ENCODE measurements around the gene ANGPTL1.
"Not testable (repeated sequence)": the region's sequence is repeated elsewhere in the genome, so short reads cannot be mapped to it uniquely, and the experiment has no call there.

ANGPTL1 gene

GRCh38 chr1:178864326-178864725 lies 6.6 kb downstream of the ANGPTL1 start:
- no peak for DNase-seq (ENCODE audit: low read depth)

DNA sequence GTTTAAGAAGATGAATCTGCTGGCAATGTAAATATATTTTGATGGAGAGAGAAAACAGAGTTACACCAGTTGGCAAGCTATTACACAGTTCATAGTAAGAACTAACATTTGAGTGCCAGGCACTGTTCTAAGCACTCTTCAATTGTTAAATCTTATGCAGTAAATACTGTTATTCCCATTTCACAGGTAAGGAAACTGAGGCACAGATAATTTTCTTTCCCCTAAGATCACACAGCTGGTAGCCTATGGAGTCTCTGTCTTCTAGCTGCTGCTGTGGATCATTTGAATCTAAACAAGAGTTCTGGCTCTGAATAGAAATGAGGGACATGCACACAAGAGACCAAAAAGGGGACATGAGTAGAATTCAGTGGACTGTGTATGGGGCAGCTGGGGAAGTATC lies 8.0 kb downstream of the ANGPTL1 start:
- DNase-seq (ENCODE audit: low read depth): no peak

GRCh38 chr1:178862416-178862815 lies 8.5 kb downstream of the ANGPTL1 start:
- no peak for DNase-seq (ENCODE audit: low read depth)

GRCh38 chr1:178857126-178857525 lies 13.8 kb downstream of the ANGPTL1 start:
- no peak for DNase-seq (ENCODE audit: low read depth)

GRCh38 chr1:178849918-178850317 lies 21.0 kb downstream of the ANGPTL1 start:
- no peak for DNase-seq (ENCODE audit: low read depth)

DNA sequence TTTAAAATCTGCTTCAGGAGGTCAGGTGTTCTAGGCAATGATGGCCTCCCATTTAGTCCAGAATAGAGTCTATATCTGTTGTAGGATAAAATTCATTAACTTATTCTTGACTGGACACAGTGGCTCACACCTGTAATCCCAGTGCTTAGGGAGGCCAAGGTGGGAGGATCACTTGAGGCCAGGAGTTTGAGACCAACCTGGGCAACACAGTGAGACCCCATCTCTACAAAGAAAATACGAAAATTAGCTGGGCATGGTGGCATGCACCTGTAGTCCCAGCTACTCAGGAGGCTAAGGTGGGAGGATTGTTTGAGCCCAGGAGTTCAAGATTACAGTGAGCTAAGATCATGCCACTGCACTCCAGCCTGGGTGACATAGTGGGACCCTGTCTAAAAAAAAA lies 23.0 kb downstream of the ANGPTL1 start:
- not testable (repeated sequence) for DNase-seq (ENCODE audit: low read depth)

GRCh38 chr1:178847396-178847849 lies 23.5 kb downstream of the ANGPTL1 start:
- no peak for DNase-seq (ENCODE audit: low read depth)

- DNase-seq (ENCODE audit: low read depth): no peak
These were observed 24.6 kb downstream of the ANGPTL1 start for GRCh38 chr1:178846306-178846705.

DNA sequence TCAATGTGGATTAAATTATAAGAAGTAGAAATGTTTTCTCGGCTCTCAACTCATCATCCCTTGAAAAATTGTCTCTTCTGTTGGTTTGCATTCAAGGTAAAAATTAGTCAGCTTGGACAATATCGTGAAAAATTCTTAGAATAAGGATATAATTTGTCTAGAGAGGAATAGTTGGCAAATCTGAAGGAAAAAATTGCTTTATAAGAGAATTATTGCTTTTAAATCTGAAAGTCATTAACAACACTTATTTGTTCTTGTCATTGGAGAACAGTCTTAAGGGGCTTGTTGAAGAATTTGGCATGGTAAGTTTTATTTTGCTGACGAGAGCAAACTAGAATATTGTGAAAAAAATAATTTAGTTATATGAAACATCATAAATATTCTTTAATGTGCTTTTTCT lies 26.4 kb downstream of the ANGPTL1 start:
- no peak for DNase-seq (ENCODE audit: low read depth)

GRCh38 chr1:178825167-178825566 lies 45.7 kb downstream of the ANGPTL1 start:
- no peak for DNase-seq (ENCODE audit: low read depth)

DNA sequence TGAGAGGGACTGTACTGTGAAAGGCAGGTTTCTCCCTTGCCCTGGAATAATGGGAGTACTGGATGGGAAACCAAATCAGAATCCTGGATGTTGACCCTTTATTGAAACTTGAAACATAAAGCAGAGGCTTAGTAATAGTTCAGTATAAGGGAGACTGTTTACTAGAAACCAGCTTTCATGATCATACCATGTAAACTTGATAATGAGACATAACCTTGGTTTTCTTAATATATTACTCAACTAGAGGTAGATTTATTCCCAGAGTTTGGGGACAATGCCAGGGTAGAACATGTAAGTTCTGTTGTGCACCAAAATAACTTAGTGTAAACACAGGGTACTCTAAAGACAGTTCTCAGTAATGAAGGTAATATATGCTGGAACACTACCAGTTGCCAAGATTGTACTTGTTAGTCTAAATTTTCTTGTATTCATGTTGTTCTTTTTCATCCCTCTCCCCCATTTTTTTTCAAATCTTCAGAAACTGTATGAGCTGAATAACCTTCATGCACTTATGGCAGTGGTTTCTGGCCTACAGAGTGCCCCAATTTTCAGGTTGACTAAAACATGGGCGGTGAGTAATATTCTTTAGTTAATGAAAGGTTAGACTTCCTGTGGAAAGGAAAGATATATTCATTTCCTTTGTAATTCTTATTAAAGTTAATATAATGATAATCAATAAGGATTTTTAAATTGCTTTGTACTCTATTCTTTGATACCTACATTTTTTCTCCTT lies 49.6 kb downstream of the ANGPTL1 start:
- no peak for DNase-seq (ENCODE audit: low read depth)

- no peak for DNase-seq (ENCODE audit: low read depth)
These were observed 51.8 kb downstream of the ANGPTL1 start for GRCh38 chr1:178819123-178819522.

DNA sequence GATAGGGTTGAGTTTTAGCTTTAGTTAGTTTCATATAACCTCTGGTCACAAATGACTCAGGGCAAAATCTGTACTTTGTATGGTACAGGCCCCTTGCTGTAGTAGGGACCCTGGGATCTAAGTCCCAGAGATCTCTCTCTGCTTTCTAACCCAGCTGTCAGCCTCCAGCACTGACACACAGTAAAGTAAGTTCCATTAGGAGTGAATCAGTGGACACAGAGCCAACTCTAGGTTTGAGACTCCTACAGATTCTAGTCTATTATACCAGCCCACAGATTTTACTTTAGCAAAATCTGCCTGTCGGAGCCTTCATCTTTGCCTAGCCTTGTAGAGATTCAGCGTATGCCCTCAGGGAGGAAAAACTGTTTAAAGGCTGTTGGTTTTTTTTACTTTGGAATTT lies 52.5 kb downstream of the ANGPTL1 start:
- DNase-seq (ENCODE audit: low read depth): no peak

DNA sequence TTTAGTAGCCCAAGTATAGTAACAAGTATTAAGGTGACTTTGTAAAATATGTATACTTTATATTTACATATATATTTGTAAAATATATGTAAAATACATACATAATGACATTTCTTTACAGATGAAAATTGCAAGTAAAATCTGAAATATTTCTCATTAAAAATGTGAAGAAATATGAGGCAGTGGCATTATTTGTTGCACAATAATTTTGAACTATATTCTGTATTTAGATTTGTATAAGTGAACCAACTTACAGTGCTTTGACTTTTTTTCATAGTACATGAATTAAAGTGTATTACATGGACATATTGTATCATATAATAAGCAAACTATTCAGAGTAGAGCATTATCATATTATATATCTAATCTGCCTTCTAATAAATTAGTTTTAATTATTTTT lies 60.3 kb downstream of the ANGPTL1 start:
- DNase-seq (ENCODE audit: low read depth): no peak

DNA sequence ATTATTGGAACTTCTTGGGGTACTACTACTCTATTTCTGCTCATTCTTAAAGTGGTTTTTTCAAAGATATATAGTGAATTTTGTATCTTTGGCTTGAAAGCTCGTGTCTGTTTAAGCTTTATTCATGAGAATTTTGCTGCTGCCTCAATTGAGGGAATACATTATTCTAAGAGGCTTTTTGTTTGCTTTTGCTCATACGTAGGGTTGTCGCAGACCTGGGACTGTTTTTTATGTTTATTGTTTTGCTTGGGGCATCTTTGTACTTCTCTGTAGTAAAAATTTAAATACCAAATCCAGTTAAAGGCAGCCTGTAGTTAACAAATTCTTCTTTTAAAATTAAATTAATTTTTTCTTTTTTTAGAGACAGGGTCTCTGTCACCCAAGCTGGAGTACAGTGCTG lies 62.3 kb downstream of the ANGPTL1 start:
- DNase-seq (ENCODE audit: low read depth): no peak

- DNase-seq (ENCODE audit: low read depth): no peak
These were observed 64.1 kb downstream of the ANGPTL1 start for GRCh38 chr1:178806665-178807300.

GRCh38 chr1:178802873-178803272 lies 68.0 kb downstream of the ANGPTL1 start:
- DNase-seq (ENCODE audit: low read depth): no peak
